GM21825 (cell line): Measurements from ENCODE around the gene F10.

ENCODE experiments used
- ATAC-seq: cut with Tn5 transposase; IDR thresholded peaks from one replicate; pipeline ENCODE4 v1.9.1; 2021; ENCODE audit warnings: mild to moderate bottlenecking, moderate library complexity; ENCODE audit not compliant: unreplicated experiment

The F10 gene

DNA sequence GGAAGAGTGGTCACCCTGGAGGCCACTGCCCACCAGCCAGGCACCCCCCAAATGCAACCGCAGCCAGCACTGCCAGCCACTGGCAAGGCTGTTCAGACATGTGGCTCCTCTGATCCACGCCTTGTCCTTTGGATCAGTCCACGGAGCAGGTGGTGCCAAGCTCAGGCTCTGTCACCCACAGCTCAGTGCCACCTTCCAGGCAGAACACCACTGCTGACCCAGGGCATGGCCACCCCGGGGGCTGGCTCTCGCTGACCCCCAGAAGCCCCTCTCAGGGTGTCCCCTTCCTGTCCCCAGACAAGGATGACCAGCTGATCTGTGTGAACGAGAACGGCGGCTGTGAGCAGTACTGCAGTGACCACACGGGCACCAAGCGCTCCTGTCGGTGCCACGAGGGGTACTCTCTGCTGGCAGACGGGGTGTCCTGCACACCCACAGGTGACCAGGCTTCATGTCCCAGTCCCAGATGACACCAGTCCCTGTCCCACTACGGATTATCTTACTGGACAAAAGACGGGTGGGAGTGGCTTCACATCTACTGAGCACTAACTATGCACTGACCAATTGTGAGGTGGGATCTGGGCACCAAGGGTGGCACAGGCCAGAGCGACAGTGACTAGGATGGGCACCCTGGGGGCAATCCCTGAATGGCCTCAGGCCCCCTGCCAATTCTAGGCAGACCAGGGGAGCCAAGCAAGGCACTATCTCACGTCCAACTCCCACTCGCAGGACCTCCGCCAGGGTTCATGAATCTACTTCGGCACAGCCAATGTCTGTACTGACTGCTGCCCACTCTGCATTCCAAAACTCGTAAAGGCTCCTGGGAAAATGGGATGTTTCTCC is 7.0 kb upstream of the F10 start:
- no peak for ATAC-seq

DNA sequence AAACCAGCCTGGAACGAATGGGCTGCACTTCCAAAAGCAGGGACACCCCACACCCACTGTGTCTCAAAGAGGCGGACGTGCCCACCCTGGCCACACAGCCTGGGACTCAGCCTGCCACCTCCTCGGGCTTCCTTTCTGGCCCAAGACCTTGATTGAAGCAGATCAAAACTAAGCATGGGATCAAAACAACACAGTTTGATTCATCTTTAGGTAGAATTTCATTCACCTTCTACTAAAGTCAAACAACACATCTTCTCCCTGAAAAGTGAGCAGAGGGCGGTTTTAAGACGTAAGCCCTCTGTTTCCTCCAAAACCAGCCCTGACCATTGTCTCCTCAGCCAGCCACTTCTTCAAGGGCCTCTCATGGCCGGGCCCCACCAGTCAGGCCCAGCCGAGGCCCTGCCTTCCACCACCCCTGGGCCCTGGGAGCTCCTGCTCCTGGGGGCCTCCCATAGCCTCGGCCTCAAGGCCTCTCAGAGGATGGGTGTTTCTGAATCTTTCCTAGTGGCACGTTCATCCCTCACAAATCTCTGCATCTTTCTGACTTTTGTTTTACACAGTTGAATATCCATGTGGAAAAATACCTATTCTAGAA is 6.3 kb upstream of the F10 start:
- ATAC-seq = no peak

DNA sequence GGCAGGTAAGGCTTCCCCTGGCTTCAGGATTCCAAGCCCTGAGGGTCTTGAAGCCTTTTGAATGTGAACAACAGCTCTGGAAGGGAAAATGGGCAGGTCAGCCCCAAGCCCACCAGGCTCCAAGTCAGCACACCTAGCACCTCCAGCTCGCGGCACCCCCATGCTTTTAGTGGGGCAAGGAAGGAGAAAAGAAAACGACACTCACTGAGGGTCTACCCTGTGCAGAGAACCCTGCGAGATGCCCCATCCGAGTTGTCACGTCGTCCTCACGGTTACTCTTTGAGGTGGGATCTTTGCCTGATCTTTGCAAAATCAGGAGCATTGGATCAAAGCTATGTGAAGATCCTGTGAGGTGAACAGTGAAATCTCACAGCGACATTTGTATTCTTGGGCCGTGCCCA is 5.7 kb upstream of the F10 start:
- ATAC-seq = no peak

- no peak for ATAC-seq
Observed at GRCh38 chr13:113117335-113117872, 5.2 kb upstream of the F10 start.

GRCh38 chr13:113117911-113118260 is 4.7 kb upstream of the F10 start:
- no peak for ATAC-seq

DNA sequence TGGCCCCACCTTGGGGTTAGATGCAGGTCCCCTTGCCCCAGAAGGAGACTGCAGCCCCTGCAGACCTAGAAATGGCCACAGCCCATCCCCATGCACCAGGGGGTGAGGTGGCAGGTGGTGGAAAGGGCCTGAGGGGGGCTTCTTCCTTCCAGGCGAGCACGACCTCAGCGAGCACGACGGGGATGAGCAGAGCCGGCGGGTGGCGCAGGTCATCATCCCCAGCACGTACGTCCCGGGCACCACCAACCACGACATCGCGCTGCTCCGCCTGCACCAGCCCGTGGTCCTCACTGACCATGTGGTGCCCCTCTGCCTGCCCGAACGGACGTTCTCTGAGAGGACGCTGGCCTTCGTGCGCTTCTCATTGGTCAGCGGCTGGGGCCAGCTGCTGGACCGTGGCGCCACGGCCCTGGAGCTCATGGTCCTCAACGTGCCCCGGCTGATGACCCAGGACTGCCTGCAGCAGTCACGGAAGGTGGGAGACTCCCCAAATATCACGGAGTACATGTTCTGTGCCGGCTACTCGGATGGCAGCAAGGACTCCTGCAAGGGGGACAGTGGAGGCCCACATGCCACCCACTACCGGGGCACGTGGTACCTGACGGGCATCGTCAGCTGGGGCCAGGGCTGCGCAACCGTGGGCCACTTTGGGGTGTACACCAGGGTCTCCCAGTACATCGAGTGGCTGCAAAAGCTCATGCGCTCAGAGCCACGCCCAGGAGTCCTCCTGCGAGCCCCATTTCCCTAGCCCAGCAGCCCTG is 4.2 kb upstream of the F10 start:
- ATAC-seq = no peak

DNA sequence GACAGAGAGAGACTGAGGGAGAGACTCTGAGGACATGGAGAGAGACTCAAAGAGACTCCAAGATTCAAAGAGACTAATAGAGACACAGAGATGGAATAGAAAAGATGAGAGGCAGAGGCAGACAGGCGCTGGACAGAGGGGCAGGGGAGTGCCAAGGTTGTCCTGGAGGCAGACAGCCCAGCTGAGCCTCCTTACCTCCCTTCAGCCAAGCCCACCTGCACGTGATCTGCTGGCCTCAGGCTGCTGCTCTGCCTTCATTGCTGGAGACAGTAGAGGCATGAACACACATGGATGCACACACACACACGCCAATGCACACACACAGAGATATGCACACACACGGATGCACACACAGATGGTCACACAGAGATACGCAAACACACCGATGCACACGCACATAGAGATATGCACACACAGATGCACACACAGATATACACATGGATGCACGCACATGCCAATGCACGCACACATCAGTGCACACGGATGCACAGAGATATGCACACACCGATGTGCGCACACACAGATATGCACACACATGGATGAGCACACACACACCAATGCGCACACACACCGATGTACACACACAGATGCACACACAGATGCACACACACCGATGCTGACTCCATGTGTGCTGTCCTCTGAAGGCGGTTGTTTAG is 3.3 kb upstream of the F10 start:
- no peak for ATAC-seq

DNA sequence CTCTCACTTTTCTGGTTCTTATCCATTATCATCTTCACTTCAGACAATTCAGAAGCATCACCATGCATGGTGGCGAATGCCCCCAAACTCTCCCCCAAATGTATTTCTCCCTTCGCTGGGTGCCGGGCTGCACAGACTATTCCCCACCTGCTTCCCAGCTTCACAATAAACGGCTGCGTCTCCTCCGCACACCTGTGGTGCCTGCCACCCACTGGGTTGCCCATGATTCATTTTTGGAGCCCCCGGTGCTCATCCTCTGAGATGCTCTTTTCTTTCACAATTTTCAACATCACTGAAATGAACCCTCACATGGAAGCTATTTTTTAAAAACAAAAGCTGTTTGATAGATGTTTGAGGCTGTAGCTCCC is 2.8 kb upstream of the F10 start:
- ATAC-seq = no peak

DNA sequence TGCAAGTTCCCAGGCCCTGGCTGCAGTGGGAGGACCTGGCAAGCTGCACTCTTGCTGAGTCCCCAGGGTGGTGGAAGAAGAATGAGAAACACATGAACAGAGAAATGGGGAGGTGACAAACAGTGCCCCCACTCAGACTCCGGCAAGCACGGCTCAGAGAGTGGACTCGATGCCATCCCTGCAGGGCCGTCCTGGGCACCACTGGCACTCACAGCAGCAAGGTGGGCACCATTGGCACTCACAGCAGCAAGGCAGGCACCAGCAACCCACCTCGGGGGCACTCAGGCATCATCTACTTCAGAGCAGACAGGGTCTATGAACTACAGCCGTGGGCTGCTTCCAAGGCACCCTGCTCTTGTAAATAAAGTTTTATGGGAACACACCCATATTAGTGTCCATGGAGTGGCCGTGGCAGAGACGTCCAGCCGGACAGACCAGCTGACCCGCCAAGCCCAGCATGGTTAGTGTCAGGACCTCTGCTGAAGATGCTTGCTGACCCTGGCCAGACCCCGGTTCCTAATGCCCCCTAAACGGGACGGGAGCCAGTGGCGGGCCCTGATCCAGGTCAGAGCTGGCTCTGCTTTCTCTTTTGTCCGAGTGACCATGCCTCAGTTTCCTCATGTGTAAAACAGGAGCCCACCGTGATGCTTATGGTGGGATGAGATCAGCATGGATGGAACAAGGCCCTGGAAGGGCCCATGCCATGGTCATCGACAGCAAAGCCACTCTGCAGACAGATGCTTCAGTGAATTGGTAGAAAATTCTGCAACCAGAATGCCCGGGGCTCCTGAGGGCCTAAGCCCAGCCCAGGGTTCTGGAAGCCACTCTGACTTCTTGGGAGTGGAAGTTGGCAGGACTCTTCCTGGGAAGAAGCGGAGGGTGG is 2.1 kb upstream of the F10 start:
- no peak for ATAC-seq

GRCh38 chr13:113121183-113121927 is 1.2 kb upstream of the F10 start:
- no peak for ATAC-seq

GRCh38 chr13:113121928-113122471 is 599 bp upstream of the F10 start:
- no peak for ATAC-seq

- ATAC-seq = no peak
Observed at GRCh38 chr13:113123226-113124201, 915 bp downstream of the F10 start.

DNA sequence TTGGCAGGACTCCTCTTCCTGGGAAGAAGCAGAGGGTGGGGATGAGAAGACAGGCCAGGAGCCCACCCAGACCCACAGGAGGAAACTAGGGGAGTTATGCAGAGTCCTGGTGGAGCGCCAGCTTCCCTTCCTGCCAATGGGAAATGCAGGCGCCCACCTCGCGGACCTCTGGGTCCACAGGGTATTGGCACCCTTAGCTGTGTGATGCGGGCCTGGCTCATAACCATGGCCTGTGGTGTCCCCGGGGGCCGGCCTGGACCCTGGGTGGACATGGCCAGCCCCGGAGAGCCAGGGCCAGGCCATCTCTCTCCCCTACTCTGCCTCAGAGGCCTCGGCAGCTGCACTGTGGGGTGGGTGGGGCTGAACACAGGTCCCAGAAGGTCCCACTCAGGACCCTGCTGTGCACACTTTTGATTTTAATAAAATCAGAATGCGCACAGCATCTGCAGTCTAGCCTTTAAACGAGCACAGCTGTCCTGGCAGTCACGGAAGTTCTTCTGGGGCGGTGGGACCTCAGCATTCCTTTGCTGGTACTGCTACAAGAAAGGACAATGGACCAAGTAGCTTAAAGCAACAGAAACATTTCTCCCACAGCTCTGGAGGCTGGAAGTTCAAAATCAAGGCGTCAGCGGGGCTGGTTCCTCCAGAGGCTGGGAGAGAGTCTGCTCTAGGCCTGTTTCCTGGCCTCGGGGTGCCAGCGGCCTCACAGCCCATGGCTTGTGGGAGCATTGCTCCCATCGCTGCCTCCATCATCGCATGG is 1.8 kb downstream of the F10 start:
- no peak for ATAC-seq

- ATAC-seq = no peak
Observed at GRCh38 chr13:113125506-113126264, 3.1 kb downstream of the F10 start.

DNA sequence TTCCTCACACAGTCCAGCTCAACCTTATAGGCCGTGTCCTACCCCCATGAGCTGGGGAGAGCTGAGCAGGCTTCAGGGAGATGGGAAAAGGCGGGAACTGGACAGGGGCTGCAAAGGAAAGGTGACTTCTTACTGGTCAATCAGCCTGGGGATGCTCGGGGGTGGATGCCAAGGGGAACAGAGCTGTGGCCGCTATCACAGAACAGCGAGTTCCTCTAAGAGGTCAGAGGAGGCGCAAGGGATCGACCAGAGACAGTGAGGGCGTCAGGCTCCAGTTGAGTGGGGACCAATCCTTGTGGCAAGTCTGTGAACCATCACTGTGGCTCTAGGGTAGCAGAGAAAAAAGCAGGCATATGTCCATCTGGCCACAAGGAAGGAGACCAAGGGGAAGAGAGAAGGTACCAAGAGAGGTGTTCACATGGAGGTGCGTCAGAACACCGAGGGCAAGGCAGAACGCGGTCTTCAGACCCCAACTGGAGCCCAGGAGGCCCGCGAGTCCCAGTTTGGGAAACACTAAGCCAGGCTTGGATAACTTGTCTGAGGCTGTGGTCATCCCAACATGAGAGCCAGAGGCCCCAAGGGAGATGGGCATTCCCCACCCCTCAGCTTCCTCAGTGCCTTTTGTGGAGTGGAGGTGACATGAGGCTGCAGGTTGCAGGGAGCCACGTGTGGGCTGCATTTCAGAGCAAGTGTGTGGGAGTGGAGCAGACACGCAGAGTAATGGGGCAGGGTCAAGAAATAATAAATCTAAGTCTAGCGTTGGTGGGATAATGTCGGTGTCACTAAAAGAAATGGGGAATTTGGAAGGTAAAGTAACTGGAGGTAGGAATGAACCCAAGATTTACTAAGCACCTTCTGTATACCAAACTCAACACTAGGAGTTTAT is 3.9 kb downstream of the F10 start:
- ATAC-seq = no peak

GRCh38 chr13:113129480-113129879 is 6.9 kb downstream of the F10 start:
- ATAC-seq = no peak
